ENCODE results near the gene SPDEF. TPM values are rescaled to one million over a fixed set of nuclear protein-coding genes. Genes with fewer than 3 reads are reported as not detected.

SPDEF gene
- total RNA-seq, 2 donors from 2014 or later: 0.23 to 0.35 TPM

GRCh38 chr6:34513646-34514045, 42.5 kb downstream of the SPDEF start:
- Mint-ChIP-seq H3K4me1 (peaks cover 2% of the 10 kb centered on the region), H3K4me3 (no peak overlapping the region), H3K36me3 (ENCODE audit: low read depth) (peaks cover 5% of the 10 kb centered on the region), H3K27me3 (peaks cover 32% of the 10 kb centered on the region), H3K27ac (no peak overlapping the region)
- ATAC-seq (no peak), DNase-seq (no peak)
- no peaks in the 10 kb centered on the region for H3K9me3 ChIP-seq (ENCODE audit: control insufficient read depth, low read length, poor library complexity, severe bottlenecking)

DNA sequence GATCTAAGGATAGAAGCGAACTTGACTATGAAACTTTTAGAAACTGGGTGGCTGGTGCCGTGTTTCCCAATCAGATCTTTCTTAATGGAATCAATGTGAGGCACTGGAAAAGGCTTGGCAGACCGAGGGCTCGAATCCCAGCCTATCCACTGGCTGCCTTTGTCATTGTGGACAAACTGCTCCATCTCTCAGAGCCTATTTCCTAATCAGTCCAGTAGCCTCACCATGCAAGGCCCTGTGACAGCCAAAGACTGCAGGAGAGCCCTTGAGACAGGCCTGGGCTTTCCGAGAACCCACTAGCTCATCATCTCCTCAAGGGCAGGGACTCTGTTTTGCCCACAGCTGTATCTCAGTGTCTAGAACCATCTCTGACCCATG, 43.4 kb downstream of the SPDEF start:
- Mint-ChIP-seq H3K4me1 (peaks cover 2% of the 10 kb centered on the region), H3K27ac (no peak overlapping the region), H3K36me3 (ENCODE audit: low read depth) (peaks cover 5% of the 10 kb centered on the region), H3K4me3 (no peak overlapping the region), H3K27me3 (peaks cover 32% of the 10 kb centered on the region)
- DNase-seq (no peak), ATAC-seq (no peak)
- no peaks in the 10 kb centered on the region for H3K9me3 ChIP-seq (ENCODE audit: control insufficient read depth, low read length, poor library complexity, severe bottlenecking)

- H3K9me3 ChIP-seq (ENCODE audit: control insufficient read depth, low read length, poor library complexity, severe bottlenecking): no peaks in the 10 kb centered on the region
- Mint-ChIP-seq H3K4me1 (peaks cover 3% of the 10 kb centered on the region), H3K27ac (no peak overlapping the region), H3K4me3 (no peak overlapping the region), H3K27me3 (peaks cover 29% of the 10 kb centered on the region), H3K36me3 (ENCODE audit: low read depth) (peaks cover 2% of the 10 kb centered on the region)
- no peak for DNase-seq
- no peak for ATAC-seq
Observed at GRCh38 chr6:34511915-34512737, 44.0 kb downstream of the SPDEF start.

DNA sequence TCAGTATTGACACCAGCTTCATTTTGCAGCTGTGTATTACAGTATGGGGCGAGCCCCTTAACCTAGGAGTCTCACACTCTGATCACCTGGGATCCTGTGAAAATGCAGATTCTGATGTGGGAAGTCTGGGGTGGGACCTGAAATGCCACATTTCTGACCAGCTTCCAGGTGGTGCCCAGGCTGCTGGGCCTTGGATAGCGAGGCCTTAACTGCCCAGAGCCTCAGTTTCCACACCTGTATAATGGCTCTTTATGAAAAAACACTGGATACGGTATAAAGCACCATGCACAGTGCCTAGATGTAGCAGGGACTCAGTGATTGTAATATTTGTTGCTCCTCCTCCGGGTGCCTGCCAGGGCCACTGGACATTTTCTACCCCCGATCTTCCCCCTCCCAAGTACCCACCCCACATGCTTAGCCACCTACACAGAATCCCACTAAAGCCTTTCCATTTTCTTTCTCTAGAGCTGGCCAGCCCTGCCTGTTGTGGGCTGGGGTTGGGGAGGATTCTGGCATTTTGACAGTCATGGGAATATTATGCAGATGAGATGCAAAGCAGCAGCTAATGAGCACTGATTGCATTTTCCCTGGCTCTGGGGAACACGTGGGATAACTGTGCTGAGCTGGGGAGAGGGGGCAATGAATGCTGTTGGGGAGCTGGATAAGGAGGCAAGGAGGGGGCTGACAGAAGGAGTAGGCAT, 44.8 kb downstream of the SPDEF start:
- H3K27ac Mint-ChIP-seq: no peak overlapping the region
- peaks cover 2% of the 10 kb centered on the region for H3K36me3 Mint-ChIP-seq (ENCODE audit: low read depth)
- no peak for ATAC-seq
- peaks cover 26% of the 10 kb centered on the region for H3K27me3 Mint-ChIP-seq
- no peaks in the 10 kb centered on the region for H3K9me3 ChIP-seq (ENCODE audit: control insufficient read depth, low read length, poor library complexity, severe bottlenecking)
- H3K4me1 Mint-ChIP-seq: peaks cover 2% of the 10 kb centered on the region
- no peak overlapping the region for H3K4me3 Mint-ChIP-seq
- DNase-seq: no peak

DNA sequence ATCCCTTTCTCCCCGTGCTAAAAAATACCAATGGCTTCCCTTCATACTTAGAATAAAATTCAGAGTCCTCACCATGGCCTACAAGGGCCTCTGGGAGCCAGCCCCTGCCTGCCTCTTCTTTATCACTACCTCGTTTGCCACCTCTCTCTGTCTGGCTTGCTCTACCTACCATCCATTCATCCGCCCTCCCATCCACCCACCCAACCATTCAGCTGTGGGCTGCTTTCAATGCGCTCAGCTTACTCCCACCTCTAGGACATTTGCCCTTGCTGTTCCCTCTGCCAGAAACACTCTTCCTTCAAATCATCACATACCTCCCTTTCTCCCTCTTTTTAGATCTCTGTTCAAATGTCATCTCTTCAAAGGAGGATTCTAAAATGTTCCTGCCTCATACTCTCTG, 45.8 kb downstream of the SPDEF start:
- H3K27me3 Mint-ChIP-seq: peaks cover 26% of the 10 kb centered on the region
- peaks cover 2% of the 10 kb centered on the region for H3K4me1 Mint-ChIP-seq
- H3K9me3 ChIP-seq (ENCODE audit: control insufficient read depth, low read length, poor library complexity, severe bottlenecking): no peaks in the 10 kb centered on the region
- ATAC-seq (no peak), DNase-seq (no peak)
- H3K27ac Mint-ChIP-seq: no peak overlapping the region
- no peak overlapping the region for H3K4me3 Mint-ChIP-seq
- peaks cover 2% of the 10 kb centered on the region for H3K36me3 Mint-ChIP-seq (ENCODE audit: low read depth)

- H3K9me3 ChIP-seq (ENCODE audit: control insufficient read depth, low read length, poor library complexity, severe bottlenecking): no peaks in the 10 kb centered on the region
- DNase-seq (no peak), ATAC-seq (no peak)
- peaks cover 2% of the 10 kb centered on the region for H3K36me3 Mint-ChIP-seq (ENCODE audit: low read depth)
- peaks cover 26% of the 10 kb centered on the region for H3K27me3 Mint-ChIP-seq
- H3K4me3 Mint-ChIP-seq: no peak overlapping the region
- H3K4me1 Mint-ChIP-seq: peaks cover 2% of the 10 kb centered on the region
- H3K27ac Mint-ChIP-seq: no peak overlapping the region
Observed at GRCh38 chr6:34509782-34510181, 46.3 kb downstream of the SPDEF start.

DNA sequence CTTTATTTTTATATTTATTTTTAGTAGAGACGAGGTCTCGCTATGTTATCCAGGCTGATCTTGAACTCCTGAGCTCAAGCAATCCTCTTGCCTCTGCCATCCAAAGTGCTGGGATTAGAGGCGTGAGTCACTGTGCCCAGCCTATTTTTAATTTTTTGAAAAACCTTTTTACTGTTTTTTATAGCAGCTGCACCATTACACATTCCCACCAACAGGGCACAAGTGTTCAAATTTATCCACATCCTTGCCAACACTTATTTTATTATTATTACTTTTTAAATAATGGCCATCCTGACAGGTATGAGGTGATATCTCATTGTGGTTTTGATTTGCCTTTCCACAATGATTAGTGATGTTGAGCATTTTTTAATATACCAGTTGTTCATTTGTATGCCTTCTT, 47.7 kb downstream of the SPDEF start:
- DNase-seq (no peak), ATAC-seq (no peak)
- Mint-ChIP-seq H3K4me1 (peaks cover 2% of the 10 kb centered on the region), H3K27me3 (peaks cover 13% of the 10 kb centered on the region), H3K4me3 (no peak overlapping the region), H3K27ac (no peak overlapping the region), H3K36me3 (ENCODE audit: low read depth) (peaks cover 2% of the 10 kb centered on the region)
- no peaks in the 10 kb centered on the region for H3K9me3 ChIP-seq (ENCODE audit: control insufficient read depth, low read length, poor library complexity, severe bottlenecking)

- DNase-seq: no peak
- Mint-ChIP-seq H3K4me1 (peaks cover 2% of the 10 kb centered on the region), H3K36me3 (ENCODE audit: low read depth) (peaks cover 2% of the 10 kb centered on the region), H3K27ac (no peak overlapping the region), H3K4me3 (no peak overlapping the region), H3K27me3 (peaks cover 3% of the 10 kb centered on the region)
- no peaks in the 10 kb centered on the region for H3K9me3 ChIP-seq (ENCODE audit: control insufficient read depth, low read length, poor library complexity, severe bottlenecking)
- no peak for ATAC-seq
Observed at GRCh38 chr6:34506718-34507117, 49.4 kb downstream of the SPDEF start.

- no peak for DNase-seq
Observed at GRCh38 chr6:34497411-34497810, 58.7 kb downstream of the SPDEF start.

DNA sequence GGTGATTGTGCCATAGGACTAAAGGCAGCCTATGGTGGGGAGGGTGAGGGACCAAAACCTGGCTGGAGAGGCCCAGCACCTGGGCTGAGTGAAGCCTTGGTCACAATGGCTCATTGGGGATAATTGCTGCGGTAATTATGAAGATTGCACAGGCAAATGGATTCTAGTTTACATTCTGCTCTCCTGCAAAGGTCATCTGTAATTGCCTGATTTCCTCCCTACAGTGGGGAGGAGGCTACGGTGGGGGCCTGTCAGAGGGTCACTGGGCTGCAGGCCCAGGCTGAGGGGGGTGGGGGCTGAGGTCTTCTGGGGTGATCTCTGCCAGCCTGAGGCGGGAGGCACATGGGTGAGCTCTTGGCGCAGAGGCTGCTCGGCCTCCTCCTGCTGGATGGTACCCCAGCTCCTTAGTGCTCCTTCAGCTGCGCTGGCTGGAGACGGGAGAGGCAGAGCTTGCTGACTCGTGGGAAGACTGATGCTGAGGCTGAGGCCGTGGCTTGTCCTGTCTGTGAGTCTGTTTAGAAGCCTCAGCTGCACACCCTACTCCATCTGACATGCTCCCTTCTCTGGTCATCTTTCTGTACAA, 59.9 kb downstream of the SPDEF start:
- H3K9me3 ChIP-seq (ENCODE audit: control insufficient read depth, low read length, poor library complexity, severe bottlenecking): no peaks in the 10 kb centered on the region
- DNase-seq (no peak), ATAC-seq (no peak)

More at GRCh38 chr6:34497411-34497810, 58.7 kb downstream of the SPDEF start:
- Mint-ChIP-seq H3K4me1 (peaks cover 2% of the 10 kb centered on the region), H3K27me3 (peaks cover 13% of the 10 kb centered on the region), H3K27ac (no peak overlapping the region), H3K4me3 (no peak overlapping the region), H3K36me3 (ENCODE audit: low read depth) (no peaks in the 10 kb centered on the region)
- no peak for ATAC-seq
- H3K9me3 ChIP-seq (ENCODE audit: control insufficient read depth, low read length, poor library complexity, severe bottlenecking): no peaks in the 10 kb centered on the region

GRCh38 chr6:34494973-34495372, 61.2 kb downstream of the SPDEF start:
- H3K4me1 Mint-ChIP-seq: peaks cover 6% of the 10 kb centered on the region
- peaks cover 13% of the 10 kb centered on the region for H3K27me3 Mint-ChIP-seq
- DNase-seq (no peak), ATAC-seq (no peak)
- no peak overlapping the region for H3K4me3 Mint-ChIP-seq
- H3K9me3 ChIP-seq (ENCODE audit: control insufficient read depth, low read length, poor library complexity, severe bottlenecking): no peaks in the 10 kb centered on the region
- no peak overlapping the region for H3K27ac Mint-ChIP-seq
- H3K36me3 Mint-ChIP-seq (ENCODE audit: low read depth): no peaks in the 10 kb centered on the region

More for the DNA sequence above, 59.9 kb downstream of the SPDEF start:
- Mint-ChIP-seq H3K27ac (no peak overlapping the region), H3K4me3 (no peak overlapping the region), H3K4me1 (peaks cover 3% of the 10 kb centered on the region), H3K36me3 (ENCODE audit: low read depth) (no peaks in the 10 kb centered on the region), H3K27me3 (peaks cover 13% of the 10 kb centered on the region)

DNA sequence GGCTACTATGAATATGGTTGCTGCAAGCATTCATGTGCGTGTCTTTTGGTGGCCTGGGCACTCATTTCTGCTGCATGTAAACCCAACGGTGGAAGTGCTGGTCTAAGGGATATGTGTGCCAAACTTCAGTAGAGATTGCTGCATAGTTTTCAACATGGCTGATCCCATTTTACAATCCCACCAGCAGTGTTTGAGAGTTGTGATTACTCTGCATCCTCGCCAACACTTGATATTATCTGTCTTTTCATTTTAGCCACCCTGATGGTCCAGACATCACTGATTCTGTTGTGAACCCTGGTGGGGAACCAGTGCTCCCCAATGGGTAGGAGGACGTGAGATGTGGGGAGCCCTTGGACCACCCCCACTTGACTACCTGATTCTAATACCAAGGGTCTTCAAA, 62.8 kb downstream of the SPDEF start:
- peaks cover 6% of the 10 kb centered on the region for H3K4me1 Mint-ChIP-seq
- no peaks in the 10 kb centered on the region for H3K36me3 Mint-ChIP-seq (ENCODE audit: low read depth)
- peaks cover 13% of the 10 kb centered on the region for H3K27me3 Mint-ChIP-seq
- H3K27ac Mint-ChIP-seq: no peak overlapping the region
- no peak for ATAC-seq
- DNase-seq: no peak
- H3K4me3 Mint-ChIP-seq: no peak overlapping the region
- no peaks in the 10 kb centered on the region for H3K9me3 ChIP-seq (ENCODE audit: control insufficient read depth, low read length, poor library complexity, severe bottlenecking)

- H3K4me3 Mint-ChIP-seq: no peak overlapping the region
- H3K4me1 Mint-ChIP-seq: peaks cover 8% of the 10 kb centered on the region
Observed at GRCh38 chr6:34491091-34491430, 65.1 kb downstream of the SPDEF start.

More at GRCh38 chr6:34491091-34491430, 65.1 kb downstream of the SPDEF start:
- Mint-ChIP-seq H3K27me3 (peaks cover 7% of the 10 kb centered on the region), H3K27ac (no peak overlapping the region), H3K36me3 (ENCODE audit: low read depth) (no peaks in the 10 kb centered on the region)
- ATAC-seq: no peak
- DNase-seq: no peak
- no peaks in the 10 kb centered on the region for H3K9me3 ChIP-seq (ENCODE audit: control insufficient read depth, low read length, poor library complexity, severe bottlenecking)

All from T-helper 17 cell (primary cell).